GM12878 (cell line): ENCODE measurements around the gene IL11.

Source experiments
- EZH2 ChIP-seq: IDR thresholded peaks from 2 replicates; pipeline ENCODE4 v1.6.1; 2012; ENCODE audit warnings: low read depth, mild to moderate bottlenecking, control low read depth, inconsistent platforms, low read length, borderline replicate concordance; ENCODE audit not compliant: control insufficient read depth
- SIN3A ChIP-seq: IDR thresholded peaks from 2 replicates; pipeline ENCODE4 v1.6.1; 2012; ENCODE audit warnings: low read depth, low read length, improper control_type of control experiment

- TF ChIP-seq EZH2, result no peak
- TF ChIP-seq SIN3A, result no peak
Observed at GRCh38 chr19:55322204-55322885, 47.9 kb downstream of the IL11 start.
